Thyroid gland (tissue), 4 donors: ENCODE results near the gene KCTD19.

Source experiments
- CTCF ChIP-seq, 6 experiments: fragments of 200-600 bp in 3 of 6; fragments of 450-650 bp in 3 of 6; sonication (generic) in 3 of 6; IDR thresholded peaks; one replicate each; pipeline ENCODE4 v1.5.1; 2016 to 2019; ENCODE audit warnings: antibody characterized with exemption in 6 of 6, mild to moderate bottlenecking in 2 of 6, inconsistent platforms in 1 of 6, moderate library complexity in 1 of 6
- POLR2A ChIP-seq, 2 donors: fragments of 450-650 bp; IDR thresholded peaks; one replicate each; pipeline ENCODE4 v1.6.1; 2017; ENCODE audit warnings: antibody characterized with exemption in 2 of 2, mild to moderate bottlenecking in 2 of 2, moderate library complexity in 1 of 2

- TF ChIP-seq CTCF (IDR thresholded peaks at IDR 0.05) (no peak), POLR2A (IDR thresholded peaks at IDR 0.05) (no peak)
Measured at GRCh38 chr16:67268136-67268579, 58.4 kb downstream of the KCTD19 start.
